Neuronal stem cell (in vitro differentiated cells): ENCODE data around the gene MX2.

Source experiments
- DNase-seq: peaks from one replicate; pipeline ENCODE4 v3.0.0-alpha.2; 2013; ENCODE audit warnings: low spot score
- H2AFZ ChIP-seq: one replicate; pipeline ENCODE4 v1.6.1; 2013; ENCODE audit warnings: mild to moderate bottlenecking, low read length, inconsistent platforms
- H2AK5ac ChIP-seq: 2 replicates; pipeline ENCODE4 v1.6.1; 2013; ENCODE audit warnings: low read depth, mild to moderate bottlenecking, inconsistent platforms, low read length, moderate library complexity, mixed read lengths
- H2BK120ac ChIP-seq: 2 replicates; pipeline ENCODE4 v1.6.1; 2013; ENCODE audit warnings: low read depth, mild to moderate bottlenecking, inconsistent platforms, low read length, moderate library complexity, mixed read lengths
- H2BK12ac ChIP-seq: one replicate; pipeline ENCODE4 v1.6.1; 2013; ENCODE audit warnings: low read length, inconsistent platforms
- H2BK15ac ChIP-seq: 2 replicates; pipeline ENCODE4 v1.6.1; 2013; ENCODE audit warnings: mild to moderate bottlenecking, low read length, inconsistent platforms, mixed read lengths
- H2BK5ac ChIP-seq: one replicate; pipeline ENCODE4 v1.6.1; 2013; ENCODE audit warnings: inconsistent platforms, mild to moderate bottlenecking, low read length, moderate library complexity
- H3K14ac ChIP-seq: one replicate; pipeline ENCODE4 v1.6.1; 2013; ENCODE audit warnings: low read length, inconsistent platforms
- H3K18ac ChIP-seq: 2 replicates; pipeline ENCODE4 v1.6.1; 2013; ENCODE audit warnings: low read length, inconsistent platforms
- H3K23ac ChIP-seq: 2 replicates; pipeline ENCODE4 v1.6.1; 2013; ENCODE audit warnings: low read depth, mild to moderate bottlenecking, mixed read lengths, low read length, inconsistent platforms; ENCODE audit not compliant: poor library complexity
- H3K27ac ChIP-seq: replicated peaks from 3 replicates; pipeline ENCODE4 v1.5.1; 2013; ENCODE audit warnings: low read length, inconsistent platforms
- H3K27me3 ChIP-seq, 3 experiments: 2 replicates each; pipeline ENCODE4 v1.6.1; 2013; ENCODE audit warnings: low read length in 3 of 3, mild to moderate bottlenecking in 2 of 3, inconsistent platforms in 1 of 3, low read depth in 1 of 3, mixed read lengths in 1 of 3, moderate library complexity in 1 of 3; ENCODE audit not compliant: control insufficient read depth in 3 of 3, insufficient read depth in 3 of 3
- H3K36me3 ChIP-seq, 2 donors: replicated peaks in 1 of 2; 2 replicates each; pipeline ENCODE4 v1.6.1; 2013; ENCODE audit warnings: low read length in 2 of 2; ENCODE audit not compliant: control insufficient read depth in 2 of 2, insufficient read depth in 2 of 2
- H3K4ac ChIP-seq: 2 replicates; pipeline ENCODE4 v1.6.1; 2013; ENCODE audit warnings: inconsistent platforms, mild to moderate bottlenecking, low read length, moderate library complexity
- H3K4me1 ChIP-seq, 2 donors: 1 replicate in 1 of 2; 2 replicates in 1 of 2; pipeline ENCODE4 v1.6.1; 2013; ENCODE audit warnings: low read length in 2 of 2, low read depth in 1 of 2; ENCODE audit not compliant: control insufficient read depth in 2 of 2, insufficient read depth in 1 of 2
- H3K4me2 ChIP-seq: one replicate; pipeline ENCODE4 v1.6.1; 2013; ENCODE audit warnings: mild to moderate bottlenecking, low read length, inconsistent platforms; ENCODE audit not compliant: insufficient read depth, poor library complexity, severe bottlenecking
- H3K4me3 ChIP-seq, 2 donors: 2 replicates each; pipeline ENCODE4 v1.5.1; 2013; ENCODE audit warnings: low read length in 2 of 2, mild to moderate bottlenecking in 2 of 2, inconsistent platforms in 1 of 2, moderate library complexity in 1 of 2
- H3K79me1 ChIP-seq: one replicate; pipeline ENCODE4 v1.6.1; 2013; ENCODE audit warnings: low read depth, mild to moderate bottlenecking, inconsistent platforms, low read length, moderate library complexity
- H3K9ac ChIP-seq: one replicate; pipeline ENCODE4 v1.6.1; 2013; ENCODE audit warnings: mild to moderate bottlenecking, low read depth, low read length, inconsistent platforms; ENCODE audit not compliant: poor library complexity
- H3K9me3 ChIP-seq, 2 donors: replicated peaks in 1 of 2; 2 replicates each; pipeline versions ENCODE3 to v1.6.1; 2013; ENCODE audit warnings: low read length in 2 of 2, mild to moderate bottlenecking in 2 of 2, inconsistent platforms in 1 of 2, low read depth in 1 of 2, mixed read lengths in 1 of 2, moderate library complexity in 1 of 2; ENCODE audit not compliant: control insufficient read depth in 2 of 2, insufficient read depth in 1 of 2
- H4K8ac ChIP-seq: one replicate; pipeline ENCODE4 v1.6.1; 2013; ENCODE audit warnings: low read depth, mild to moderate bottlenecking, inconsistent platforms, low read length, moderate library complexity
- H4K91ac ChIP-seq: one replicate; pipeline ENCODE4 v1.6.1; 2013; ENCODE audit warnings: low read length, low read depth, mild to moderate bottlenecking, inconsistent platforms; ENCODE audit not compliant: poor library complexity
- WGBS, 2 donors: extraction: QIAGEN DNeasy Blood & Tissue Kit; methylation state at CpG; one replicate each; pipeline ENCODE4 v1.1.7; 2013; ENCODE audit warnings: missing lambda C conversion rate in 2 of 2, mixed read lengths in 1 of 2; ENCODE audit not compliant: insufficient read length in 2 of 2, insufficient replicate concordance in 1 of 2; ENCODE audit errors: extremely low coverage in 2 of 2; 5-methylcytosine and 5-hydroxymethylcytosine counted together

The MX2 gene

DNA sequence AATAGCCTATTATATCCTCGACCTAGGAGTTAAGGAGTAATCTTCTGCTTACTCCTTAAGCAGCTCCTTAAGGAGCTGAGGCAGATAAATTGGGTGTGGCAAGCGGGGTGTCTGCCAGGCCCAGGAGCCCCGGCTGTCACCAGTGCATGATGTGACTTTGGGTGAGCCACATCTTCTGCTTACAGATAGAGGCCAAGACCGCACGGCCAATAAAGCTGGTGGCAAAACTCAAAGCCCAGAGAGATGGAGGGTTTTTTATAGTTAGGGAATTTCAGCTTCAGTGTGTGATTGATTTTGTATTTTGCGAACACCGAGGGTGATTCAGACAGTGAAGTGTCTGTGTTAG is 9.8 kb downstream of the MX2 start:
- WGBS, 2 donors, result no CpG with 5 or more reads among the region's 7 CpGs
- Histone ChIP-seq H3K18ac (no peak overlapping the region), H3K4me2 (no peak overlapping the region), H3K27ac (no peak overlapping the region), H2BK120ac (no peak overlapping the region), H3K14ac (no peak overlapping the region), H3K27me3 (peaks cover 0 to 17% (median 0%) of the 10 kb centered on the region in 3 experiments), H3K4me1 (peaks cover 0 to 6% of the 10 kb centered on the region in 2 donors), H3K79me1 (no peaks in the 10 kb centered on the region), H2BK12ac (no peak overlapping the region), H4K91ac (no peak overlapping the region), H2BK5ac (no peak overlapping the region), H3K23ac (no peak overlapping the region), H4K8ac (no peak overlapping the region), H3K9ac (no peak overlapping the region), H2BK15ac (no peak overlapping the region), H3K9me3 (no peaks in the 10 kb centered on the region), H3K36me3 (no peaks in the 10 kb centered on the region), H3K4ac (no peak overlapping the region), H3K4me3 (no peak overlapping the region), H2AFZ (no peak overlapping the region), H2AK5ac (no peak overlapping the region)
- no peak for DNase-seq

GRCh38 chr21:41373253-41373652 is 11.4 kb downstream of the MX2 start:
- Histone ChIP-seq H3K27me3 (peaks cover 0 to 14% (median 0%) of the 10 kb centered on the region in 3 experiments), H3K9me3 (no peaks in the 10 kb centered on the region), H3K36me3 (no peaks in the 10 kb centered on the region), H3K23ac (no peak overlapping the region), H2AK5ac (no peak overlapping the region), H2BK120ac (no peak overlapping the region), H3K4ac (no peak overlapping the region), H3K4me3 (no peak overlapping the region), H3K4me1 (peaks cover 0 to 6% of the 10 kb centered on the region in 2 donors), H3K18ac (no peak overlapping the region), H3K4me2 (no peak overlapping the region), H3K14ac (no peak overlapping the region), H4K8ac (no peak overlapping the region), H3K79me1 (no peaks in the 10 kb centered on the region), H2BK15ac (no peak overlapping the region), H2BK12ac (no peak overlapping the region), H2AFZ (no peak overlapping the region), H2BK5ac (no peak overlapping the region), H3K9ac (no peak overlapping the region), H3K27ac (no peak overlapping the region), H4K91ac (no peak overlapping the region)
- DNase-seq, result no peak
- no CpG with 5 or more reads among the region's 4 CpGs for WGBS, 2 donors

- no peak overlapping the region for H4K8ac ChIP-seq
- H2BK15ac ChIP-seq, result no peak overlapping the region
- H3K4me2 ChIP-seq, result no peak overlapping the region
- no peak overlapping the region for H3K27ac ChIP-seq
- H2AFZ ChIP-seq, result no peak overlapping the region
- no peak overlapping the region for H3K14ac ChIP-seq
- no peak overlapping the region for H3K4me3 ChIP-seq
- peaks cover 0 to 9% (median 0%) of the 10 kb centered on the region in 3 experiments for H3K27me3 ChIP-seq
- DNase-seq, result no peak
- no peaks in the 10 kb centered on the region for H3K36me3 ChIP-seq
- no peak overlapping the region for H3K23ac ChIP-seq
- no CpG with 5 or more reads among the region's 8 CpGs for whole genome bisulfite sequencing, 2 donors
- no peak overlapping the region for H3K4ac ChIP-seq
- H2BK5ac ChIP-seq, result no peak overlapping the region
- H2BK120ac ChIP-seq, result no peak overlapping the region
- H4K91ac ChIP-seq, result no peak overlapping the region
- H3K9ac ChIP-seq, result no peak overlapping the region
- H2AK5ac ChIP-seq, result no peak overlapping the region
- peaks cover 0 to 6% of the 10 kb centered on the region in 2 donors for H3K4me1 ChIP-seq
- H3K79me1 ChIP-seq, result no peaks in the 10 kb centered on the region
- H3K18ac ChIP-seq, result no peak overlapping the region
- H3K9me3 ChIP-seq, result no peaks in the 10 kb centered on the region
- H2BK12ac ChIP-seq, result no peak overlapping the region
Observed at GRCh38 chr21:41373763-41374162, 11.9 kb downstream of the MX2 start.

- peaks cover 0 to 4% (median 0%) of the 10 kb centered on the region in 3 experiments for H3K27me3 ChIP-seq
- no peak overlapping the region for H3K4me2 ChIP-seq
- H2BK12ac ChIP-seq, result no peak overlapping the region
- no peak overlapping the region for H2AFZ ChIP-seq
- H3K18ac ChIP-seq, result peak overlapping the region; percentile 30
- WGBS, 2 donors, result no CpG with 5 or more reads among the region's 14 CpGs
- peaks cover 0 to 8% of the 10 kb centered on the region in 2 donors for H3K4me1 ChIP-seq
- no peak overlapping the region for H3K9ac ChIP-seq
- no peak overlapping the region for H2BK120ac ChIP-seq
- no peak overlapping the region for H4K8ac ChIP-seq
- DNase-seq, result no peak
- no peak overlapping the region for H2AK5ac ChIP-seq
- H3K36me3 ChIP-seq, result no peaks in the 10 kb centered on the region
- H3K9me3 ChIP-seq, result no peaks in the 10 kb centered on the region
- no peak overlapping the region for H3K4me3 ChIP-seq
- H2BK15ac ChIP-seq, result no peak overlapping the region
- H3K27ac ChIP-seq, result no peak overlapping the region
- H3K14ac ChIP-seq, result no peak overlapping the region
- H2BK5ac ChIP-seq, result no peak overlapping the region
- no peak overlapping the region for H4K91ac ChIP-seq
- H3K4ac ChIP-seq, result no peak overlapping the region
- no peak overlapping the region for H3K23ac ChIP-seq
- H3K79me1 ChIP-seq, result no peaks in the 10 kb centered on the region
Observed at GRCh38 chr21:41374177-41374712, 12.4 kb downstream of the MX2 start.
